Uterus (tissue), 4 donors: ENCODE results near the gene PPM1J. TPM values are rescaled to one million over a fixed set of nuclear protein-coding genes. Genes with fewer than 3 reads are reported as not detected.

Experiments
- DNase-seq, 2 donors: peaks; one replicate each; pipeline ENCODE4 v3.0.0-alpha.2; 2019 to 2020
- H3K27ac ChIP-seq, 2 donors: fragments of 200-600 bp; sonication (generic); 1 replicate in 1 of 2; 2 replicates in 1 of 2; pipeline ENCODE4 v1.5.1; 2016 to 2018
- H3K27me3 ChIP-seq, 2 donors: fragments of 200-600 bp; sonication (generic); one replicate each; pipeline ENCODE4 v1.5.1; 2018 to 2019; ENCODE audit warnings: control low read depth in 1 of 2
- H3K36me3 ChIP-seq, 2 donors: fragments of 200-600 bp; sonication (generic); one replicate each; pipeline ENCODE4 v1.5.1; 2019; ENCODE audit warnings: control low read depth in 1 of 2
- H3K4me1 ChIP-seq, 2 donors: fragments of 200-600 bp; sonication (generic); one replicate each; pipeline ENCODE4 v1.5.1; 2018 to 2019; ENCODE audit warnings: control low read depth in 1 of 2
- H3K4me3 ChIP-seq, 2 donors: fragments of 200-600 bp; sonication (generic); 1 replicate in 1 of 2; 2 replicates in 1 of 2; pipeline ENCODE4 v1.5.1; 2018 to 2019; ENCODE audit warnings: mild to moderate bottlenecking in 1 of 2
- H3K9me3 ChIP-seq, 2 donors: fragments of 200-600 bp; sonication (generic); one replicate each; pipeline ENCODE4 v1.5.1; 2019; ENCODE audit warnings: control low read depth in 1 of 2
- POLR2A ChIP-seq, 2 donors: fragments of 450-650 bp; IDR thresholded peaks; one replicate each; pipeline ENCODE4 v1.6.1; 2016; ENCODE audit warnings: antibody characterized with exemption in 2 of 2, mild to moderate bottlenecking in 1 of 2, moderate library complexity in 1 of 2
- intact Hi-C: fragments of 100-400 bp; cut with DNase I; formaldehyde crosslinking; loops from one replicate; pipeline ENCODE4 v1.15.1; 2023; ENCODE audit warnings: low total_unique reads
- total RNA-seq, 4 donors: library from RNA; depleted of rRNA in 3 of 4; stranded (reverse); fragments of >200 nt in 3 of 4; gene quantifications; one replicate each; pipeline versions ENCODE4 v1.1.0 to v1.2.4, GENCODE V29; 2014 to 2023
- TF ChIP-seq, protein P1 (sequence below), 4 experiments: fragments of 200-600 bp in 2 of 4; fragments of 450-650 bp in 2 of 4; sonication (generic) in 2 of 4; IDR thresholded peaks; one replicate each; pipeline ENCODE4 v1.5.1; 2016 to 2019; ENCODE audit warnings: antibody characterized with exemption in 4 of 4, mild to moderate bottlenecking in 2 of 4, moderate library complexity in 1 of 4
- donor health status: DM: yes; HTN: yes; CAD: no.

The PPM1J gene
- total RNA-seq, 4 donors from 2014 or later = 0.90 to 4.2 (median 2.6) TPM; not detected in 1

DNA sequence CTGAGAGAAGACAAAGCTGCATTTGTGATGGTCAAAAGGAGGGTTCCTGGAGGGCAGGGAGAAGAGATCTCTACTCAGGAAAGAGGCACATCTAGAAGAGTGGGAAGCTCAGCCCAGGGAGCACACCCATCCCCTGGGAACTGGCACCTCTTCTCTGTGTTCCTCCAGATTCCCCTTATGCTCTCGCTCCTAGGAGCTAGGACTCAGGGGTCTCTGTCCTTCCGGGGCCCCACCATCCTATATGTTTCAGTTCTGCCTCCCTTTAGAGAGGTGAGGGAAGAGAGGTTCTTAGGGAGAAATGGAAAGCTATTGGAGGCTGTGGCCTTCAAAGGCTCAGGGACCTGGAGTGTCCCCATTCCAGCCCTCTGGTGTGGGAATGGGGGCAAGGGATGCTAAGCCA, 4.6 kb upstream of the PPM1J start:
- Histone ChIP-seq H3K9me3 (no peaks in the 10 kb centered on the region), H3K4me1 (peaks cover 0 to 13% of the 10 kb centered on the region in 2 donors), H3K27me3 (no peaks in the 10 kb centered on the region), H3K4me3 (no peak overlapping the region), H3K36me3 (no peaks in the 10 kb centered on the region), H3K27ac (no peak overlapping the region)
- DNase-seq = no peak
- TF ChIP-seq POLR2A (IDR thresholded peaks at IDR 0.05) = no peak
- TF ChIP-seq, protein P1, sequence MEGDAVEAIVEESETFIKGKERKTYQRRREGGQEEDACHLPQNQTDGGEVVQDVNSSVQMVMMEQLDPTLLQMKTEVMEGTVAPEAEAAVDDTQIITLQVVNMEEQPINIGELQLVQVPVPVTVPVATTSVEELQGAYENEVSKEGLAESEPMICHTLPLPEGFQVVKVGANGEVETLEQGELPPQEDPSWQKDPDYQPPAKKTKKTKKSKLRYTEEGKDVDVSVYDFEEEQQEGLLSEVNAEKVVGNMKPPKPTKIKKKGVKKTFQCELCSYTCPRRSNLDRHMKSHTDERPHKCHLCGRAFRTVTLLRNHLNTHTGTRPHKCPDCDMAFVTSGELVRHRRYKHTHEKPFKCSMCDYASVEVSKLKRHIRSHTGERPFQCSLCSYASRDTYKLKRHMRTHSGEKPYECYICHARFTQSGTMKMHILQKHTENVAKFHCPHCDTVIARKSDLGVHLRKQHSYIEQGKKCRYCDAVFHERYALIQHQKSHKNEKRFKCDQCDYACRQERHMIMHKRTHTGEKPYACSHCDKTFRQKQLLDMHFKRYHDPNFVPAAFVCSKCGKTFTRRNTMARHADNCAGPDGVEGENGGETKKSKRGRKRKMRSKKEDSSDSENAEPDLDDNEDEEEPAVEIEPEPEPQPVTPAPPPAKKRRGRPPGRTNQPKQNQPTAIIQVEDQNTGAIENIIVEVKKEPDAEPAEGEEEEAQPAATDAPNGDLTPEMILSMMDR (IDR thresholded peaks at IDR 0.05) = no peak
- intact Hi-C loops = loop anchor here (5.0 to 10.0 kb wide), 2 partner anchors 238 to 255 kb away; partner anchors contain the start of gene SLC16A1

GRCh38 chr1:112718691-112719418, 3.7 kb upstream of the PPM1J start:
- Histone ChIP-seq H3K4me1 (peaks cover 0 to 19% of the 10 kb centered on the region in 2 donors), H3K9me3 (no peaks in the 10 kb centered on the region), H3K4me3 (peak overlapping the region in 1 of 2 donors; percentile 12), H3K27me3 (no peaks in the 10 kb centered on the region), H3K27ac (no peak overlapping the region), H3K36me3 (no peaks in the 10 kb centered on the region)
- intact Hi-C loops = loop anchor here (5.0 to 10.0 kb wide), 2 partner anchors 238 to 254 kb away; partner anchors contain the start of gene SLC16A1
- peak; percentile 68 to 78 for DNase-seq
- TF ChIP-seq, protein P1 (IDR thresholded peaks at IDR 0.05) = peak; percentile 75 to 93 (median 82)
- TF ChIP-seq POLR2A (IDR thresholded peaks at IDR 0.05) = no peak

GRCh38 chr1:112717263-112717873, 2.2 kb upstream of the PPM1J start:
- Histone ChIP-seq H3K36me3 (no peaks in the 10 kb centered on the region), H3K4me1 (peaks cover 0 to 13% of the 10 kb centered on the region in 2 donors), H3K9me3 (no peaks in the 10 kb centered on the region), H3K27me3 (no peaks in the 10 kb centered on the region), H3K4me3 (no peak overlapping the region), H3K27ac (no peak overlapping the region)
- DNase-seq = no peak
- intact Hi-C loops = loop anchor here (5.0 to 10.0 kb wide), 2 partner anchors 240 to 253 kb away; partner anchors contain the start of gene SLC16A1
- TF ChIP-seq, protein P1 (IDR thresholded peaks at IDR 0.05) = no peak
- no peak for TF ChIP-seq POLR2A (IDR thresholded peaks at IDR 0.05)

DNA sequence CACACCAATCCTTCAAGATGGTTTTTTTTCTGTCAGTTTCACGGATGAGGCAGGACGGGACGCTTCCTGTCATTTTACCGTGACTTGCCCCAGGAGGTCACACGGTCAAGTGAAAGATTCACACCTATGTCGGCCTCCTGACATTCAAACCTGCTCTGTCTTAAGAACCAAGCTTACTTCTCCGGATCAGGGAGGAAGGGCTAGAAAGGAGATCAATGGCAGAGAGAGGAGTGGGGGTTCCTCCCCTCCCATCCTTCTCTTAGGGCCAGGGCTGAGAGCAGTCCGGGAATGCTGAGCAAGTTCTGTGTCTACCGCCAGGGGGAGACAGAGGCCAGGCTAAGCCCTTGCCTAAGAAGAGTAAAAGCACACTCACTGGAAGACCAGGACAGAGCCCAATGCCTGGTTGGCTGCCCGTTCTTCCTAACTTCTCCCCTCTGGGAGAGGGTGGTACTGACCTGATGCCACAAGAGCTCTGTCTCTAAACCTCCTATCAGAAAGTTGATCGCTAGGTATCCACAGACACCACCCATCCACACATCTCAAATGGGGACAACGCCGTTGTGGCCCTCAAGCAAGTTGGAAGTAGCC, 1.1 kb upstream of the PPM1J start:
- peak; percentile 88 to 89 for DNase-seq
- H3K4me1 ChIP-seq = peaks cover 0 to 13% of the 10 kb centered on the region in 2 donors
- H3K4me3 ChIP-seq = peak overlapping the region; percentile 39 to 70
- H3K27ac ChIP-seq = peak overlapping the region; percentile 77 to 79
- intact Hi-C loops = loop anchor here (5.0 to 10.0 kb wide), 2 partner anchors 241 to 251 kb away; partner anchors contain the start of gene SLC16A1
- H3K27me3 ChIP-seq = no peaks in the 10 kb centered on the region
- H3K9me3 ChIP-seq = no peaks in the 10 kb centered on the region
- TF ChIP-seq POLR2A (IDR thresholded peaks at IDR 0.05) = no peak
- TF ChIP-seq, protein P1 (IDR thresholded peaks at IDR 0.05) = peak; percentile 90 to 96 (median 96)
- no peaks in the 10 kb centered on the region for H3K36me3 ChIP-seq
